Measurements from ENCODE around the gene SLC15A2. TPM values are rescaled to one million over a fixed set of nuclear protein-coding genes. Genes with fewer than 3 reads are reported as not detected.

SLC15A2 gene
- total RNA-seq, 1 experiment from 2014 or later: 0.41 TPM

GRCh38 chr3:121948641-121949040, 54.4 kb downstream of the SLC15A2 start:
- intact Hi-C loops (cut with micrococcal nuclease; ENCODE audit: unreplicated experiment): no loop called here
- TF ChIP-seq SIN3A (IDR thresholded peaks at IDR 0.05; ENCODE audit: borderline replicate concordance, insufficient read depth, low read depth, low read length): no peak
- no peak for TF ChIP-seq TCF7L2 (IDR thresholded peaks at IDR 0.05; ENCODE audit: low read depth, low read length)
- no peak for TF ChIP-seq CTCF (IDR thresholded peaks at IDR 0.05)
- Histone ChIP-seq H3K4me3 (ENCODE audit: low read depth in 2 of 2, low read length in 2 of 2) (no peak overlapping the region), H3K4me1 (ENCODE audit: control insufficient read depth, insufficient read depth, low read length) (no peaks in the 10 kb centered on the region), H3K9me3 (ENCODE audit: control insufficient read depth, insufficient read depth, low read depth, low read length) (no peaks in the 10 kb centered on the region), H3K27me3 (ENCODE audit: control insufficient read depth, insufficient read depth, low read length) (no peaks in the 10 kb centered on the region), H3K27ac (ENCODE audit: low read length) (no peak overlapping the region), H3K36me3 (ENCODE audit: control insufficient read depth, insufficient read depth, low read length) (no peaks in the 10 kb centered on the region)
- in situ Hi-C loops (cut with HindIII; ENCODE audit: low pct_unique_long_range_greater_than_20kb, low sequenced_read_pairs): no loop called here
- DNase-seq (ENCODE audit: low read depth, low spot score): no peak
- CTCF ChIA-PET: no interaction called here
- no TSS peak for BruUV-seq (replicated peaks)
- POLR2A ChIA-PET: no interaction called here
- no peak for ATAC-seq

GRCh38 chr3:121951291-121951919, 57.2 kb downstream of the SLC15A2 start:
- Histone ChIP-seq H3K27me3 (ENCODE audit: control insufficient read depth, insufficient read depth, low read length) (no peaks in the 10 kb centered on the region), H3K4me3 (ENCODE audit: low read depth in 2 of 2, low read length in 2 of 2) (no peak overlapping the region), H3K4me1 (ENCODE audit: control insufficient read depth, insufficient read depth, low read length) (no peaks in the 10 kb centered on the region), H3K36me3 (ENCODE audit: control insufficient read depth, insufficient read depth, low read length) (no peaks in the 10 kb centered on the region), H3K9me3 (ENCODE audit: control insufficient read depth, insufficient read depth, low read depth, low read length) (no peaks in the 10 kb centered on the region), H3K27ac (ENCODE audit: low read length) (no peak overlapping the region)
- POLR2A ChIA-PET: no interaction called here
- DNase-seq (ENCODE audit: low read depth, low spot score): no peak
- TF ChIP-seq TCF7L2 (IDR thresholded peaks at IDR 0.05; ENCODE audit: low read depth, low read length) (no peak), POLR2AphosphoS5 (IDR thresholded peaks at IDR 0.05; ENCODE audit: low read depth, low read length) (no peak), SIN3A (IDR thresholded peaks at IDR 0.05; ENCODE audit: borderline replicate concordance, insufficient read depth, low read depth, low read length) (no peak), CTCF (IDR thresholded peaks at IDR 0.05) (no peak), REST (IDR thresholded peaks at IDR 0.05; ENCODE audit: insufficient read depth in 1 of 2, low read depth in 2 of 2, low read length in 1 of 2) (no peak)
- in situ Hi-C loops (cut with HindIII; ENCODE audit: low pct_unique_long_range_greater_than_20kb, low sequenced_read_pairs): no loop called here
- intact Hi-C loops (cut with micrococcal nuclease; ENCODE audit: unreplicated experiment): no loop called here
- ATAC-seq: no peak
- CTCF ChIA-PET: interaction anchor here (0.6 kb wide), 1 partner anchor 441 kb away, joined by 3 read pairs; no protein-coding TSS in a partner anchor
- BruUV-seq (replicated peaks): no TSS peak
